Neural progenitor cell (in vitro differentiated cells): ENCODE data around the gene KLHL29. TPM values are rescaled to one million over a fixed set of nuclear protein-coding genes. Genes with fewer than 3 reads are reported as not detected.

Experiments used
- DNase-seq: peaks from one replicate; pipeline ENCODE4 v3.0.0-alpha.2; 2016; ENCODE audit warnings: low spot score
- H2AFZ ChIP-seq: fragments of 200-600 bp; sonication (generic); replicated peaks from 2 replicates; pipeline ENCODE4 v1.6.1; 2016; ENCODE audit warnings: antibody characterized with exemption
- H3F3A ChIP-seq: fragments of 200-600 bp; sonication (generic); 2 replicates; pipeline ENCODE4 v1.6.1; 2016; ENCODE audit warnings: antibody characterized with exemption, low read depth
- H3K27ac ChIP-seq: fragments of 200-600 bp; sonication (generic); 2 replicates; pipeline ENCODE4 v1.5.1; 2016; ENCODE audit warnings: mild to moderate bottlenecking
- H3K27me3 ChIP-seq: fragments of 200-600 bp; sonication (generic); 2 replicates; pipeline ENCODE4 v1.6.1; 2016; ENCODE audit warnings: mild to moderate bottlenecking, moderate library complexity
- H3K36me3 ChIP-seq: fragments of 200-600 bp; sonication (generic); 2 replicates; pipeline ENCODE4 v1.5.1; 2016
- H3K4me1 ChIP-seq: fragments of 200-600 bp; sonication (generic); 2 replicates; pipeline ENCODE4 v1.6.1; 2016; ENCODE audit warnings: mixed run types
- H3K4me2 ChIP-seq: fragments of 200-600 bp; sonication (generic); 2 replicates; pipeline ENCODE4 v1.6.1; 2016
- H3K4me3 ChIP-seq: fragments of 200-600 bp; sonication (generic); 2 replicates; pipeline ENCODE4 v1.5.1; 2016
- H3K79me2 ChIP-seq: fragments of 200-600 bp; sonication (generic); 2 replicates; pipeline ENCODE4 v1.6.1; 2016; ENCODE audit warnings: low read depth
- H3K9ac ChIP-seq: fragments of 200-600 bp; sonication (generic); 2 replicates; pipeline ENCODE4 v1.6.1; 2016
- H3K9me3 ChIP-seq: fragments of 200-600 bp; sonication (generic); 2 replicates; pipeline ENCODE4 v1.5.1; 2016; ENCODE audit warnings: low read depth
- H4K20me1 ChIP-seq: fragments of 200-600 bp; sonication (generic); 2 replicates; pipeline ENCODE4 v1.6.1; 2016; ENCODE audit warnings: low read depth
- H3K27ac Mint-ChIP-seq: 3 replicates; pipeline ENCODE4 v1.8.0; 2021; ENCODE audit warnings: mixed read lengths
- H3K27me3 Mint-ChIP-seq: 2 replicates; pipeline ENCODE4 v1.8.0; 2022; ENCODE audit warnings: low read depth, mild to moderate bottlenecking, inconsistent platforms, moderate library complexity, mixed read lengths; ENCODE audit not compliant: insufficient read depth
- H3K36me3 Mint-ChIP-seq: 3 replicates; pipeline ENCODE4 v1.8.0; 2021; ENCODE audit warnings: mixed read lengths
- H3K4me1 Mint-ChIP-seq: 3 replicates; pipeline ENCODE4 v1.8.0; 2021; ENCODE audit warnings: mixed read lengths
- H3K4me3 Mint-ChIP-seq: 3 replicates; pipeline ENCODE4 v1.8.0; 2021; ENCODE audit warnings: mild to moderate bottlenecking, moderate library complexity, mixed read lengths
- H3K9me3 Mint-ChIP-seq: 3 replicates; pipeline ENCODE4 v1.8.0; 2020; ENCODE audit warnings: mixed read lengths
- CTCF ChIP-seq: fragments of 200-600 bp; sonication (generic); IDR thresholded peaks from 2 replicates; pipeline ENCODE4 v1.5.1; 2017; ENCODE audit warnings: antibody characterized with exemption, mild to moderate bottlenecking
- EZH2 ChIP-seq: fragments of 200-600 bp; sonication (generic); IDR thresholded peaks from 2 replicates; pipeline ENCODE4 v1.6.1; 2017; ENCODE audit warnings: antibody characterized with exemption, mild to moderate bottlenecking, moderate library complexity
- EZH2phosphoT487 ChIP-seq: fragments of 200-600 bp; sonication (generic); IDR thresholded peaks from 2 replicates; pipeline ENCODE4 v1.6.1; 2017; ENCODE audit warnings: antibody characterized with exemption
- total RNA-seq: library from RNA; depleted of rRNA; stranded (reverse); fragments of >200 nt; gene quantifications from 2 replicates; pipeline ENCODE4 v1.2.3, GENCODE V29; 2015; ENCODE audit warnings: low replicate concordance

Gene KLHL29
- total RNA-seq, 1 donor from 2014 or later, result 1.6 TPM

- H3F3A ChIP-seq, result no peaks in the 10 kb centered on the region
- TF ChIP-seq EZH2, result no peak
- TF ChIP-seq CTCF, result no peak
- H3K9me3 ChIP-seq, result no peaks in the 10 kb centered on the region
- H3K27ac ChIP-seq, result no peak overlapping the region
- H3K27ac Mint-ChIP-seq, result no peak overlapping the region
- H3K4me2 ChIP-seq, result no peak overlapping the region
- no peaks in the 10 kb centered on the region for H3K36me3 ChIP-seq
- H3K9ac ChIP-seq, result no peak overlapping the region
- peaks cover 17% of the 10 kb centered on the region for H3K27me3 Mint-ChIP-seq
- H3K9me3 Mint-ChIP-seq, result no peaks in the 10 kb centered on the region
- no peak overlapping the region for H3K4me3 Mint-ChIP-seq
- no peaks in the 10 kb centered on the region for H3K79me2 ChIP-seq
- H3K4me3 ChIP-seq, result no peak overlapping the region
- H2AFZ ChIP-seq, result no peak overlapping the region
- H3K27me3 ChIP-seq, result no peaks in the 10 kb centered on the region
- peaks cover 23% of the 10 kb centered on the region for H3K4me1 Mint-ChIP-seq
- DNase-seq, result no peak
- no peaks in the 10 kb centered on the region for H4K20me1 ChIP-seq
- peaks cover 27% of the 10 kb centered on the region for H3K4me1 ChIP-seq
- H3K36me3 Mint-ChIP-seq, result peaks cover 6% of the 10 kb centered on the region
Observed at GRCh38 chr2:23688486-23689130, 303.6 kb downstream of the KLHL29 start.

- Histone ChIP-seq H3K27me3 (no peaks in the 10 kb centered on the region), H3K9me3 (no peaks in the 10 kb centered on the region), H3K4me3 (no peak overlapping the region), H4K20me1 (no peaks in the 10 kb centered on the region), H3K4me2 (no peak overlapping the region), H3K36me3 (no peaks in the 10 kb centered on the region), H3F3A (no peaks in the 10 kb centered on the region), H3K4me1 (peaks cover 23% of the 10 kb centered on the region), H3K79me2 (no peaks in the 10 kb centered on the region), H3K9ac (no peak overlapping the region), H3K27ac (no peak overlapping the region), H2AFZ (no peak overlapping the region)
- Mint-ChIP-seq H3K9me3 (no peaks in the 10 kb centered on the region), H3K4me1 (peaks cover 18% of the 10 kb centered on the region), H3K36me3 (peaks cover 9% of the 10 kb centered on the region), H3K27me3 (peaks cover 17% of the 10 kb centered on the region), H3K27ac (peak overlapping the region; percentile 46), H3K4me3 (no peak overlapping the region)
- no peak for TF ChIP-seq EZH2
- no peak for TF ChIP-seq EZH2phosphoT487
- no peak for TF ChIP-seq CTCF
- no peak for DNase-seq
Observed at GRCh38 chr2:23689131-23689700, 304.2 kb downstream of the KLHL29 start.

- H3K4me2 ChIP-seq, result peak overlapping the region; percentile 44
- Mint-ChIP-seq H3K36me3 (peaks cover 16% of the 10 kb centered on the region), H3K27ac (peak overlapping the region; percentile 46), H3K27me3 (peaks cover 17% of the 10 kb centered on the region), H3K9me3 (no peaks in the 10 kb centered on the region), H3K4me3 (no peak overlapping the region), H3K4me1 (peaks cover 17% of the 10 kb centered on the region)
- H3K9me3 ChIP-seq, result no peaks in the 10 kb centered on the region
- H3K27ac ChIP-seq, result no peak overlapping the region
- peaks cover 16% of the 10 kb centered on the region for H3K4me1 ChIP-seq
- TF ChIP-seq EZH2phosphoT487 (no peak), EZH2 (no peak), CTCF (no peak)
- H3F3A ChIP-seq, result no peaks in the 10 kb centered on the region
- no peaks in the 10 kb centered on the region for H3K27me3 ChIP-seq
- no peaks in the 10 kb centered on the region for H3K79me2 ChIP-seq
- H3K9ac ChIP-seq, result no peak overlapping the region
- H2AFZ ChIP-seq, result no peak overlapping the region
- peak; percentile 33 for DNase-seq
- H4K20me1 ChIP-seq, result no peaks in the 10 kb centered on the region
- H3K4me3 ChIP-seq, result no peak overlapping the region
- H3K36me3 ChIP-seq, result no peaks in the 10 kb centered on the region
Observed at GRCh38 chr2:23689891-23690290, 304.9 kb downstream of the KLHL29 start.
